ENCODE measurements around the gene EVC2. TPM values are rescaled to one million over a fixed set of nuclear protein-coding genes. Genes with fewer than 3 reads are reported as not detected.
A peak's percentile ranks its signal among the peaks of the same experiment; 100 is the strongest.

EVC2 gene
- total and polyA plus RNA-seq, 2 of the 13 experiments (the other 11 are each of a cell fraction or from before 2014, with no cell fraction given), result not detected

GRCh38 chr4:5755161-5755560 is 46.8 kb upstream of the EVC2 start:
- TF ChIP-seq ZNF251 (CRISPR knock-in tag; IDR thresholded peaks at IDR 0.05) (no peak), CAMTA2 (CRISPR knock-in tag; IDR thresholded peaks at IDR 0.05; ENCODE audit: borderline replicate concordance) (no peak)
- H3K79me2 ChIP-seq (ENCODE audit: insufficient read depth, low read length), result no peaks in the 10 kb centered on the region
- WGBS (ENCODE audit: low lambda C conversion rate), result 97% methylated on average over 16 of the region's 16 CpGs
- H3K27ac ChIP-seq (ENCODE audit: extremely low read length, insufficient read depth, low read length), result no peak overlapping the region
- DNase-seq (ENCODE audit: low spot score) (no peak), ATAC-seq (no peak), FAIRE-seq (no peak)
- no peak overlapping the region for H3K9ac ChIP-seq (ENCODE audit: insufficient read depth, low read depth, low read length)
- H3K27me3 ChIP-seq (ENCODE audit: control insufficient read depth in 1 of 2, insufficient read depth in 2 of 2, low read length in 2 of 2), result no peaks in the 10 kb centered on the region
- in situ Hi-C loops (cut with HindIII; ENCODE audit: extremely low pct_ligation_motif_present, low pct_unique_long_range_greater_than_20kb) (no loop called here), intact Hi-C loops (cut with micrococcal nuclease; ENCODE audit: unreplicated experiment) (no loop called here)
- CTCF ChIA-PET (ENCODE audit: low intra/inter-chr PET ratio, low total read pairs), result no interaction called here
- no TSS peak for BruUV-seq (replicated peaks)
- H3K9me3 ChIP-seq (ENCODE audit: low read length), result no peaks in the 10 kb centered on the region
- no peaks in the 10 kb centered on the region for H3K4me1 ChIP-seq (ENCODE audit: insufficient read depth, low read length)
- H2AFZ ChIP-seq (ENCODE audit: low read length), result no peak overlapping the region
- H3K4me2 ChIP-seq (ENCODE audit: low read depth, low read length), result no peak overlapping the region
- H3K4me3 ChIP-seq (replicated peaks in 1 of 3; ENCODE audit: insufficient read depth in 1 of 3, low read depth in 2 of 3, low read length in 3 of 3), result no peak overlapping the region
- POLR2A ChIA-PET, result no interaction called here
- H4K20me1 ChIP-seq (ENCODE audit: insufficient read depth, low read length), result no peaks in the 10 kb centered on the region
- H3K36me3 ChIP-seq (replicated peaks in 1 of 2; ENCODE audit: control insufficient read depth in 1 of 2, insufficient read depth in 2 of 2, low read length in 2 of 2), result peaks cover 12 to 21% of the 10 kb centered on the region in 2 experiments; a peak in 3 of 5 replicates

DNA sequence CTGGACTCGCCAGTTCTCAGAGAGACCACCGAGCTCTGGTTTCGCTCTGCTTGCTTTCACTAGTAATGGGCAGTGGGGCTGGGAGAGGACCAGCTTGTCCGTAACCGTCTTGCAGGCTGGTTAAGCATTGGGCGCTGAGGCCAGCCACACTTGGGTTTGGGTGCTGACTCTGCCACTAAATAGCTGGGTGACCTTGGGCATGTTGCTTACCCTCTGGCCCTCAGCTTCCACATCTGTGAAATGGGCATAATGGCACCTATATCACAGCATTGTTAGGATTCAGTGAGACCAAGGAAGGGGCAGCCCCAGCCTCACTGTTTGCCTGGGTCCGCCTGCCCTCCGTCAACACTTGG is 46.1 kb upstream of the EVC2 start:
- Histone ChIP-seq H3K9ac (ENCODE audit: insufficient read depth, low read depth, low read length) (no peak overlapping the region), H2AFZ (ENCODE audit: low read length) (no peak overlapping the region), H3K36me3 (replicated peaks in 1 of 2; ENCODE audit: control insufficient read depth in 1 of 2, insufficient read depth in 2 of 2, low read length in 2 of 2) (peaks cover 13 to 21% of the 10 kb centered on the region in 2 experiments; a peak in 3 of 5 replicates), H3K79me2 (ENCODE audit: insufficient read depth, low read length) (no peaks in the 10 kb centered on the region), H3K27me3 (ENCODE audit: control insufficient read depth in 1 of 2, insufficient read depth in 2 of 2, low read length in 2 of 2) (no peaks in the 10 kb centered on the region), H3K4me2 (ENCODE audit: low read depth, low read length) (no peak overlapping the region), H4K20me1 (ENCODE audit: insufficient read depth, low read length) (no peaks in the 10 kb centered on the region), H3K9me3 (ENCODE audit: low read length) (no peaks in the 10 kb centered on the region), H3K4me1 (ENCODE audit: insufficient read depth, low read length) (no peaks in the 10 kb centered on the region), H3K27ac (ENCODE audit: extremely low read length, insufficient read depth, low read length) (no peak overlapping the region), H3K4me3 (replicated peaks in 1 of 3; ENCODE audit: insufficient read depth in 1 of 3, low read depth in 2 of 3, low read length in 3 of 3) (no peak overlapping the region)
- ATAC-seq (no peak), FAIRE-seq (no peak), DNase-seq (ENCODE audit: low spot score) (no peak)
- intact Hi-C loops (cut with micrococcal nuclease; ENCODE audit: unreplicated experiment), result no loop called here
- in situ Hi-C loops (cut with HindIII; ENCODE audit: extremely low pct_ligation_motif_present, low pct_unique_long_range_greater_than_20kb), result no loop called here
- 90% methylated on average over 5 of the region's 8 CpGs for WGBS (ENCODE audit: low lambda C conversion rate)
- no TSS peak for BruUV-seq (replicated peaks)
- TF ChIP-seq ZNF816 (CRISPR knock-in tag; IDR thresholded peaks at IDR 0.05; ENCODE audit: borderline replicate concordance) (no peak), ZNF629 (CRISPR knock-in tag; conservative IDR thresholded peaks at IDR 0.05) (peak; percentile 86), MAF1 (CRISPR knock-in tag; IDR thresholded peaks at IDR 0.05; ENCODE audit: borderline replicate concordance) (no peak), ZFP36L2 (CRISPR knock-in tag; IDR thresholded peaks at IDR 0.05) (no peak), ZNF841 (CRISPR knock-in tag; IDR thresholded peaks at IDR 0.05; ENCODE audit: borderline replicate concordance) (no peak), ZMYM3 (CRISPR knock-in tag; IDR thresholded peaks at IDR 0.05) (0 out of 2 replicates have a peak, but pooled peaks have one; percentile 9), ZFYVE20 (CRISPR knock-in tag; IDR thresholded peaks at IDR 0.05; ENCODE audit: borderline replicate concordance, low read depth) (no peak), SNAI1 (CRISPR knock-in tag; IDR thresholded peaks at IDR 0.05; ENCODE audit: borderline replicate concordance) (no peak)
- CTCF ChIA-PET (ENCODE audit: low intra/inter-chr PET ratio, low total read pairs), result no interaction called here
- POLR2A ChIA-PET, result no interaction called here
